Peyer's patch (tissue), 4 donors: Measurements from ENCODE around the gene LYZL1.
"Not testable (repeated sequence)": the region's sequence is repeated elsewhere in the genome, so short reads cannot be mapped to it uniquely, and the experiment has no call there.

Source experiments
- POLR2A ChIP-seq, 2 donors: fragments of 450-650 bp; IDR thresholded peaks; one replicate each; pipeline ENCODE4 v1.5.1; 2017; ENCODE audit warnings: antibody characterized with exemption in 2 of 2, mild to moderate bottlenecking in 2 of 2, moderate library complexity in 2 of 2
- TF ChIP-seq, protein P1 (sequence below), 6 experiments: fragments of 450-650 bp in 4 of 6; fragments of 200-600 bp in 2 of 6; sonication (generic) in 1 of 6; IDR thresholded peaks; one replicate each; pipeline ENCODE4 v1.5.1; 2017 to 2019; ENCODE audit warnings: antibody characterized with exemption in 6 of 6, mild to moderate bottlenecking in 3 of 6, moderate library complexity in 1 of 6

DNA sequence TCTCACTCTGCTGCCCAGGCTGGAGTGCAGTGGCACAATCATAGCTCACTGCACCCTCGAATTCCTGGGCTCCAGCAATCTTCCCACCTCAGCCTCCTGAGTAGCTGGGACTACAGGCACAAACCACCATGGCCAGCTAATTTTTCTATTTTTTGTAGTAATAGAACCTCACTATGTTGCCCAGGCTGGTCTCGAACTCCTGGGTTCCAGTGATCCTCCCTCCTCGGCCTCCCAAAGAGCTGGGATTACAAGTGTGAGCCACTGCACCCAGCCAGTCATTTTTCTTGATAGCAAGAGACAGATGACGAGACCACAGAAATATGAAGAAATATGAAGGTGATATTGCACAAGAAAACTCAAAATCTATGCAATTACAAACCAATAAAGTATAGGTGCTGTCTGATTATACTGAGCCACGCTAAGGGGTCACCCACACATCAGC, 31.8 kb downstream of the LYZL1 start:
- TF ChIP-seq, protein P1, sequence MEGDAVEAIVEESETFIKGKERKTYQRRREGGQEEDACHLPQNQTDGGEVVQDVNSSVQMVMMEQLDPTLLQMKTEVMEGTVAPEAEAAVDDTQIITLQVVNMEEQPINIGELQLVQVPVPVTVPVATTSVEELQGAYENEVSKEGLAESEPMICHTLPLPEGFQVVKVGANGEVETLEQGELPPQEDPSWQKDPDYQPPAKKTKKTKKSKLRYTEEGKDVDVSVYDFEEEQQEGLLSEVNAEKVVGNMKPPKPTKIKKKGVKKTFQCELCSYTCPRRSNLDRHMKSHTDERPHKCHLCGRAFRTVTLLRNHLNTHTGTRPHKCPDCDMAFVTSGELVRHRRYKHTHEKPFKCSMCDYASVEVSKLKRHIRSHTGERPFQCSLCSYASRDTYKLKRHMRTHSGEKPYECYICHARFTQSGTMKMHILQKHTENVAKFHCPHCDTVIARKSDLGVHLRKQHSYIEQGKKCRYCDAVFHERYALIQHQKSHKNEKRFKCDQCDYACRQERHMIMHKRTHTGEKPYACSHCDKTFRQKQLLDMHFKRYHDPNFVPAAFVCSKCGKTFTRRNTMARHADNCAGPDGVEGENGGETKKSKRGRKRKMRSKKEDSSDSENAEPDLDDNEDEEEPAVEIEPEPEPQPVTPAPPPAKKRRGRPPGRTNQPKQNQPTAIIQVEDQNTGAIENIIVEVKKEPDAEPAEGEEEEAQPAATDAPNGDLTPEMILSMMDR (IDR thresholded peaks at IDR 0.05): not testable (repeated sequence)
- not testable (repeated sequence) for TF ChIP-seq POLR2A (IDR thresholded peaks at IDR 0.05)
